ENCODE results near the gene MSI2.

The MSI2 gene

DNA sequence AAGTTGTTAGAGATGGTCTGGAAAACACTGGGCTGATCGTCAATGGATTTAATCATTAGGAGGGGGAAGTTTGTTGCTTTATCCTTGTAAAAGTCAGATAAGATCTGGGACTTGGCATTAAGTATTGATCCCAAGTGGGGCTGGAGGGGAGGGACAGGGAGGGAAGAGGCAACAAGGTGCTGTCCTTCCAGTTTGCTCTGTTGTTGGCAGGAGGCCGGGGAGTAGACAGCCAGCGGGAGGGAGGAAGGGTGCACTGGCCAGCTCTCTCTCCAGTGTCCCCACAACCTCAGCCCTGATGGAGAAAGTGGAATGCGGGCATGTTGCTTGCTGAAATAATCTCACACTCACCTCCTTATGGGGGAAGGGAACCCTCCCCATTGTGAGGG is 278.5 kb downstream of the MSI2 start:
- TF ChIP-seq, protein P1, sequence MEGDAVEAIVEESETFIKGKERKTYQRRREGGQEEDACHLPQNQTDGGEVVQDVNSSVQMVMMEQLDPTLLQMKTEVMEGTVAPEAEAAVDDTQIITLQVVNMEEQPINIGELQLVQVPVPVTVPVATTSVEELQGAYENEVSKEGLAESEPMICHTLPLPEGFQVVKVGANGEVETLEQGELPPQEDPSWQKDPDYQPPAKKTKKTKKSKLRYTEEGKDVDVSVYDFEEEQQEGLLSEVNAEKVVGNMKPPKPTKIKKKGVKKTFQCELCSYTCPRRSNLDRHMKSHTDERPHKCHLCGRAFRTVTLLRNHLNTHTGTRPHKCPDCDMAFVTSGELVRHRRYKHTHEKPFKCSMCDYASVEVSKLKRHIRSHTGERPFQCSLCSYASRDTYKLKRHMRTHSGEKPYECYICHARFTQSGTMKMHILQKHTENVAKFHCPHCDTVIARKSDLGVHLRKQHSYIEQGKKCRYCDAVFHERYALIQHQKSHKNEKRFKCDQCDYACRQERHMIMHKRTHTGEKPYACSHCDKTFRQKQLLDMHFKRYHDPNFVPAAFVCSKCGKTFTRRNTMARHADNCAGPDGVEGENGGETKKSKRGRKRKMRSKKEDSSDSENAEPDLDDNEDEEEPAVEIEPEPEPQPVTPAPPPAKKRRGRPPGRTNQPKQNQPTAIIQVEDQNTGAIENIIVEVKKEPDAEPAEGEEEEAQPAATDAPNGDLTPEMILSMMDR (conservative IDR thresholded peaks at IDR 0.05; ENCODE audit: low read depth, low read length) = no peak
- no peak overlapping the region for H3K4me3 ChIP-seq (ENCODE audit: low read depth, low read length)
- DNase-seq (ENCODE audit: low read depth) = no peak

DNA sequence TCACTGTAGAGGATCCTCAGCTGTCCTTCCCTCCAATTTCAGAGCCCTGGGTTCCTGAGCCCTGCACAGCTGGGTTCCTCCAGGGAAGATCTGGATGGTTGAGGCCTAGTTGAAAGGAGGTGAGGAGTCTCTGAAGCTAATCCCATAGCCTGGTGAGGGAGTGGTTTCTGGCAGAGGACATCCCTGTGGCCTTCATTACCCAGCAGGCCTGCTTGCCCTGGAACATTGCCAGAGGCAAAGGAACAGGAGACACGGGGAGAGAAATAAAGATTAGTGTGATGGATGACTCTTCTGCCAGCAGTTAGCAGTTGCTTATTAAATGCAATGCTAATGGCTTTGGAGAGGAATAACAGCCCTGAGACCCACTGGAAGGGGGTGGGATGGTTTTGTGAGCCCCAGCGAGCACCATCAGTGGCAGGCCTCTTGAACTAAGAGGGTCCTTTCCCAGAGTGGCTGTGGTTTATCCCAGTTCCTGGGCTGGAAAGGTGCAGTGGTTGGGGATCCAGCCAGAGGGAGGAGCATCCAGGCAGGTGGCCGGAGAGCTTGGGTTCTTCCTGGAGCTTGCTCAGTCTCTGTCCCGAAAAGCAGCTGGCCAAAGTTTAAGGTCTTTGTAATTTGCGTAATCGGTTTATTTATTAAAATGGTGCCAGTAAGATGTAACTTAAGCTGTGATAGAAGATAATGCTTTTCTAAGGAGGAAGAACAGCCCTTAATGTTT is 279.1 kb downstream of the MSI2 start:
- DNase-seq (ENCODE audit: low read depth) = no peak
- no peak overlapping the region for H3K4me3 ChIP-seq (ENCODE audit: low read depth, low read length)
- TF ChIP-seq, protein P1 (conservative IDR thresholded peaks at IDR 0.05; ENCODE audit: low read depth, low read length) = no peak

DNA sequence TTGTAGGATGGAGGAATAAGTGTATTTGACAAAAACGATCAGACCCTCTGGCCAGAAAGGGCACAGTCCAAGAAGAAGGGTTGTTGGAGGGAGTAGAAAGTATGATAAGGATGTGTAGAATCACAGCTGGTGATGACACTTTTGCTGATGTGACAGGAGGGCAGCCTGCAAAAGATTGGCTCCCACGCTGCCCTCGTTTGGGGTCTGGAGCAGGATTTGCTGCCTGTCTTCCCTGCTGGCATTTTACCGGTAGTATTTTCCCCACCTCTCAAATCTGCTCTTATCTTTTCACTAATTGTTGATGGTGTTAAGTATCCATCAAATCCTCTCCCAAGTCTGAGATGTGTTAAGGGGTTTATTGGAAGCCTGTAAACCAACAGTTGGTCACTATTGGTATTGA is 280.0 kb downstream of the MSI2 start:
- TF ChIP-seq, protein P1 (conservative IDR thresholded peaks at IDR 0.05; ENCODE audit: low read depth, low read length) = no peak
- no peak overlapping the region for H3K4me3 ChIP-seq (ENCODE audit: low read depth, low read length)
- DNase-seq (ENCODE audit: low read depth) = no peak

DNA sequence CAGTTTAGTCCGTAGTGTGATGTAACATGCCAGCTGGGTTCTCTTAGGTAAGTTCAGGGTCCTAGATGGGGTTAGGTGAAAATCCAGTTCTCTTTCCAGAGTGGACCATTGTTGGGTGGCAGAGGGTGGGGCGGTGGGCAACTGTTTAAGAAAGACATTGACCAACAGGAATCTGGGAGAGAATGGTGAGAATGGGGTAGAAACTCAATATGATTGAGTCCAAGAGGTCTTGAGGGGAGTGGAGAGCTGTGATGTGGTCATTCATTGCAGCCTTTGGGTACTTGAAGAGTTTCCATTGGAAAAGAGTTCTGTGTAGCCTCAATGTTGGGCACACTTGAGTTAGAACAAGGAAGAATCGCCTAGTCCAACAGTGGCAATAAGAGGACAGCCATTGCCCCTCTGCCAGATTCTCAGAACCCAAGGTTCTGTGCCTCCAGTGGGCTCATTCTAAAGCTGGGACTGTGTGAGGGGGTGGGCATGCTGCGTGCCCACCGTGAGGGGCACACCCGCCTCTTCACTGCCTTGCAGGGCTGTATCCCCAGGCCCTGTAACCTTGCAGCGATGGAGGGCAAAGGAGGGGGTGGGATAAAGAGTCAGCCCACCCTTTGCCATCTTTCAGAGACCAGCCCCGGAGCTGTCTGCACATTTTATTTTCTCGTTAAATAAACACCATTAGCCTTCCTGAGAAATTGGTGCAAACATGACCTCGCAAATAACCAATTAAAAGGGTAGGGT is 280.6 kb downstream of the MSI2 start:
- DNase-seq (ENCODE audit: low read depth) = no peak
- TF ChIP-seq, protein P1 (conservative IDR thresholded peaks at IDR 0.05; ENCODE audit: low read depth, low read length) = no peak
- no peak overlapping the region for H3K4me3 ChIP-seq (ENCODE audit: low read depth, low read length)

DNA sequence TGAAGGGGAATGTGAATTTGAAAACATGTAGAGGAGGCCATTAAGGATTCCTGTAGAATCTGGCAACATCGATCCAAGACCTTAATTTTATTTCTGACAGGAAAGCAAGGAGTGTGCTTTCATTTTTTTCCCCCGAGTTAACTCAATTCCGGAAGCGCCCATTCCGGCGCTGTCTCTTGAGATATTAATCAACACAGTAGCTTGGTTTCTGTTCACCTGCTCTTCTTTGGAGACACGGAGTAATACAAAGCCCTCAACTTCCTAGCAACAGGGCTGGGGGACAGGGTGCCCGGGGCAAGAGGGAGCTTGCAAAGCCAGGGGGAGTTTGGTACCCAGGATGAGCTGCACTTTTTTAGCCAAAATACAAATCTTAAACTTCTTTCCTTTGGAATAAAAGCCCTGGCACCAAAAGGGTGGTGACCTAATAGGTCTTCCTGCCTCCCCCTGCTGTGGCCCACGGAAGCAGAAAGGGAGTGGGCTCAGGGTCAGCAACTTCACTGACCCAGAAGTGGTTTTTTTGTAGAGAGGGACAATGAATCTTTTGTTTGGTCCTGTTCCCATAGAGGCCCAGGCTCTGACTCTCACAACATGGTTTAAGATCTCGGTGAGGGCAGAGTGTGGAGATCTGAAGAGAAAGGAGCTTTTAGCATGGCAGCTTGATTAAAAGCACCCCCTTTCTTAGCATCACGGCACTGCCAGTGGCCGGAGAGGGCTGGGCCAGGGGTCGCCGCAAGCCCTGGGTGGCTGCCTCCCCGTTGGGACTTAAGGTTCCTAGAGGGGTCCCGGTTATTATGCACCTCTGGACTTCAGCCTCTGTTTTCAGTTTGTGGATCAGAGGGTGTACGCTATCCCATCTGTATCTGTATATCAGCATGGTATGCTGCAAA is 281.4 kb downstream of the MSI2 start:
- TF ChIP-seq, protein P1 (conservative IDR thresholded peaks at IDR 0.05; ENCODE audit: low read depth, low read length) = no peak
- H3K4me3 ChIP-seq (ENCODE audit: low read depth, low read length) = no peak overlapping the region
- DNase-seq (ENCODE audit: low read depth) = no peak

DNA sequence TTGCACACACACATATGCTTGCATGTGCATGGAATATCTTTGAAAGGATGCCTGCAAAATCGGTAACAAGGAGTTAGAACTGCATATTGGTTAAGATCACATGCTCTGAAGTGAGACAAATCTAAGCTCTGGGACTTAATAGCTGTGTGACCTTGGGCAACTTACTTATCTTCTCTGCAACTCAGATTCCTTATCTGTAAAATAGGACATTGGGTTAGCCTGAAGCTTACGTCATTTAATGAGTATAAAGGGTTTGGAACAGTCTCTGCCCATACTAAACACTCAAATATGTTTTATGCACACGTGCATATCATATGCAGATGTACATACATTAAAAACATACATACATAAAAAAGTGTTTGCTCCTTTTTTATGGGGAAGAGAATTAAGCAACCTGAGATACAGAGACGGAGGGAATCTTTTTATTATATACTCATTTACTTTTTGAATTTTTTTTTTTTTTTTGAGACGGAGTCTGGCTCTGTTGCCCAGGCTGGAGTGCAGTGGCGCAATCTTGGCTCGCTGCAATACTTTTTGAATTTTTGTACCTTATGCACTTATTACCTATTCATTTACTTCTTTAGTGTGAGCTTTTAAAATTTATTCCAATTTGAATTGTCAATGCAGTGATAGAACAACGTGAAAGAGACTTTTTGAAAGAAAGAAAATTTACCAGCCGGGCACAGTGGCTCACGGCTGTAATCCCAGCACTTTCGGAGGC is 282.6 kb downstream of the MSI2 start:
- no peak overlapping the region for H3K4me3 ChIP-seq (ENCODE audit: low read depth, low read length)
- TF ChIP-seq, protein P1 (conservative IDR thresholded peaks at IDR 0.05; ENCODE audit: low read depth, low read length) = no peak
- no peak for DNase-seq (ENCODE audit: low read depth)

Measured in choroid plexus epithelial cell (primary cell).